Measurements from ENCODE around the gene NTM.
"Not testable (repeated sequence)": the region's sequence is repeated elsewhere in the genome, so short reads cannot be mapped to it uniquely, and the experiment has no call there.

DNA sequence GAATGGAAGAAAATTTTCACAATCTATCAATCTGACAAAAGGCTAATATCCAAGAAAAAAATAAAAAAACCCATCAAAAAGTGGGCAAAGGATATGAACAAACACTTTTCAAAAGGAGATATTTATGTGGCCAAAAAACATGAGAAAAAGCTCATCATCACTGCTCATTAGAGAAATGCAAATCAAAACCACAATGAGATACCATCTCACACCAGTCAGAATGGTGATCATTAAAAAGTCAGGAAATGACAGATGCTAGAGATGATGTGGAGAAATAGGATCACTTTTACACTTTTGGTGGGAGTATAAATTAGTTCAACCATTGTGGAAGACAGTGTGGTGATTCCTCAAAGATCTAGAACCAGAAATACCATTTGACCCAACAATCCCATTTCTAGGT lies 999.7 kb downstream of the NTM start:
- TF ChIP-seq, protein P1, sequence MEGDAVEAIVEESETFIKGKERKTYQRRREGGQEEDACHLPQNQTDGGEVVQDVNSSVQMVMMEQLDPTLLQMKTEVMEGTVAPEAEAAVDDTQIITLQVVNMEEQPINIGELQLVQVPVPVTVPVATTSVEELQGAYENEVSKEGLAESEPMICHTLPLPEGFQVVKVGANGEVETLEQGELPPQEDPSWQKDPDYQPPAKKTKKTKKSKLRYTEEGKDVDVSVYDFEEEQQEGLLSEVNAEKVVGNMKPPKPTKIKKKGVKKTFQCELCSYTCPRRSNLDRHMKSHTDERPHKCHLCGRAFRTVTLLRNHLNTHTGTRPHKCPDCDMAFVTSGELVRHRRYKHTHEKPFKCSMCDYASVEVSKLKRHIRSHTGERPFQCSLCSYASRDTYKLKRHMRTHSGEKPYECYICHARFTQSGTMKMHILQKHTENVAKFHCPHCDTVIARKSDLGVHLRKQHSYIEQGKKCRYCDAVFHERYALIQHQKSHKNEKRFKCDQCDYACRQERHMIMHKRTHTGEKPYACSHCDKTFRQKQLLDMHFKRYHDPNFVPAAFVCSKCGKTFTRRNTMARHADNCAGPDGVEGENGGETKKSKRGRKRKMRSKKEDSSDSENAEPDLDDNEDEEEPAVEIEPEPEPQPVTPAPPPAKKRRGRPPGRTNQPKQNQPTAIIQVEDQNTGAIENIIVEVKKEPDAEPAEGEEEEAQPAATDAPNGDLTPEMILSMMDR (IDR thresholded peaks at IDR 0.05): not testable (repeated sequence)
- not testable (repeated sequence) for TF ChIP-seq EP300, POLR2A, POLR2AphosphoS5 (IDR thresholded peaks at IDR 0.05)
